Renal cortex interstitium (tissue), 11 donors: ENCODE results near the gene THBS4. TPM values are rescaled to one million over a fixed set of nuclear protein-coding genes. Genes with fewer than 3 reads are reported as not detected.

ENCODE experiments used
- DNase-seq, 11 donors: peaks; one replicate each; pipeline ENCODE4 v3.0.0-alpha.2; 2013; ENCODE audit warnings: low read depth in 9 of 11, low spot score in 4 of 11; ENCODE audit errors: extremely low read depth in 1 of 11
- polyA plus RNA-seq, 3 donors: library from polyadenylated mRNA; unstranded; fragments of 120-200 nt; gene quantifications; one replicate each; pipeline ENCODE4 v1.2.1, GENCODE V29; 2013; ENCODE audit not compliant: insufficient read length in 3 of 3

Gene THBS4
- polyA plus RNA-seq, 3 donors = 14.2 to 18.8 (median 18.6) TPM

GRCh38 chr5:80069918-80070318, 34.8 kb downstream of the THBS4 start:
- DNase-seq = peak in 2 of 11 donors; percentile 20 to 25

GRCh38 chr5:80070338-80071056, 35.3 kb downstream of the THBS4 start:
- DNase-seq = no peak

- no peak for DNase-seq
These were observed 36.4 kb downstream of the THBS4 start for GRCh38 chr5:80071510-80072021.

- no peak for DNase-seq
These were observed 37.2 kb downstream of the THBS4 start for GRCh38 chr5:80072103-80073073.

- no peak for DNase-seq
These were observed 41.2 kb downstream of the THBS4 start for GRCh38 chr5:80076131-80077050.

GRCh38 chr5:80077051-80077714, 42.0 kb downstream of the THBS4 start:
- no peak for DNase-seq

GRCh38 chr5:80078921-80079320, 43.8 kb downstream of the THBS4 start:
- no peak for DNase-seq

- no peak for DNase-seq
These were observed 47.1 kb downstream of the THBS4 start for GRCh38 chr5:80082281-80082680.

GRCh38 chr5:80082731-80083100, 47.6 kb downstream of the THBS4 start:
- DNase-seq = peak in 7 of 11 donors; percentile 63 to 79 (median 69)

GRCh38 chr5:80083101-80083890, 48.1 kb downstream of the THBS4 start:
- DNase-seq = peak in 3 of 11 donors; percentile 34 to 53 (median 43)

GRCh38 chr5:80090884-80091166, 55.7 kb downstream of the THBS4 start:
- DNase-seq = no peak

GRCh38 chr5:80091792-80092192, 56.6 kb downstream of the THBS4 start:
- peak in 3 of 11 donors; percentile 46 to 60 (median 50) for DNase-seq

GRCh38 chr5:80092486-80093107, 57.4 kb downstream of the THBS4 start:
- DNase-seq = no peak

- DNase-seq = peak in 3 of 11 donors; percentile 63 to 74 (median 69)
These were observed 58.6 kb downstream of the THBS4 start for GRCh38 chr5:80093796-80094195.

- no peak for DNase-seq
These were observed 59.1 kb downstream of the THBS4 start for GRCh38 chr5:80094236-80094738.

- no peak for DNase-seq
These were observed 62.3 kb downstream of the THBS4 start for GRCh38 chr5:80097451-80097850.

- DNase-seq = no peak
These were observed 66.8 kb downstream of the THBS4 start for GRCh38 chr5:80101993-80102392.
